Dermis blood vessel endothelial cell (primary cell): ENCODE results near the gene GEMIN4. TPM values are rescaled to one million over a fixed set of nuclear protein-coding genes. Genes with fewer than 3 reads are reported as not detected.
"Not testable (repeated sequence)": the region's sequence is repeated elsewhere in the genome, so short reads cannot be mapped to it uniquely, and the experiment has no call there.

ENCODE experiments used
- DNase-seq: peaks from one replicate; pipeline ENCODE4 v3.0.0; 2010
- total RNA-seq: library from RNA; depleted of rRNA; stranded (reverse); fragments of >200 nt; gene quantifications from 2 replicates; pipeline ENCODE4 v1.2.3, GENCODE V29; 2014

GEMIN4 gene
- total RNA-seq = 12.9 and 18.3 TPM in 2 replicates

GRCh38 chr17:752002-752619 lies at the start of gene GEMIN4:
TSS of gene GEMIN4 (minus strand) at chr17:752264. CDS start at chr17:752142, 122 bp downstream.
- DNase-seq = peak; percentile 93

GRCh38 chr17:801660-802059 lies 49.6 kb upstream of the GEMIN4 start:
- DNase-seq = no peak

- no peak for DNase-seq
Measured at GRCh38 chr17:800446-801242, 48.6 kb upstream of the GEMIN4 start.

- no peak for DNase-seq
Measured at GRCh38 chr17:799261-799660, 47.2 kb upstream of the GEMIN4 start.

GRCh38 chr17:798246-798645 lies 46.2 kb upstream of the GEMIN4 start:
- no peak for DNase-seq

- DNase-seq = peak; percentile 63
Measured at GRCh38 chr17:797236-797840, 45.3 kb upstream of the GEMIN4 start.

- DNase-seq = no peak
Measured at GRCh38 chr17:796609-797008, 44.5 kb upstream of the GEMIN4 start.

- DNase-seq = peak; percentile 24
Measured at GRCh38 chr17:795721-796120, 43.7 kb upstream of the GEMIN4 start.

GRCh38 chr17:795276-795675 lies 43.2 kb upstream of the GEMIN4 start:
- no peak for DNase-seq

- peak; percentile 89 for DNase-seq
Measured at GRCh38 chr17:794876-795275, 42.8 kb upstream of the GEMIN4 start.

GRCh38 chr17:792277-792676 lies 40.2 kb upstream of the GEMIN4 start:
- peak; percentile 55 for DNase-seq

- DNase-seq = no peak
Measured at GRCh38 chr17:791829-792228, 39.8 kb upstream of the GEMIN4 start.

GRCh38 chr17:790874-791247 lies 38.8 kb upstream of the GEMIN4 start:
- not testable (repeated sequence) for DNase-seq

- DNase-seq = not testable (repeated sequence)
Measured at GRCh38 chr17:789931-790873, 38.1 kb upstream of the GEMIN4 start.

GRCh38 chr17:789160-789840 lies 37.2 kb upstream of the GEMIN4 start:
- no peak for DNase-seq

- no peak for DNase-seq
Measured at GRCh38 chr17:788551-788950, 36.5 kb upstream of the GEMIN4 start.

GRCh38 chr17:787641-788221 lies 35.7 kb upstream of the GEMIN4 start:
- DNase-seq = no peak

- DNase-seq = not testable (repeated sequence)
Measured at GRCh38 chr17:785901-786300, 33.8 kb upstream of the GEMIN4 start.

- no peak for DNase-seq
Measured at GRCh38 chr17:784143-784542, 32.1 kb upstream of the GEMIN4 start.

- DNase-seq = peak; percentile 95
Measured at GRCh38 chr17:781805-782731, 30.0 kb upstream of the GEMIN4 start, which contains the start of the genes GLOD4 and MRM3. TSS of gene GLOD4 (minus strand) at chr17:782280. CDS start at chr17:782255, 25 bp downstream. TSS of gene MRM3 (plus strand) at chr17:782353. CDS start at chr17:782379, 26 bp downstream.
